Measurements from ENCODE around the gene MAOA.

MAOA gene

GRCh38 chrX:43785930-43786591 lies 130.0 kb downstream of the MAOA start:
- H3K4me3 ChIP-seq (ENCODE audit: low read depth, low read length) = no peak overlapping the region
- no peaks in the 10 kb centered on the region for H3K9me3 ChIP-seq (ENCODE audit: control insufficient read depth, insufficient read depth, low read depth, low read length)
- ChIA-PET CTCF (interaction anchor here (0.6 to 1.9 kb wide), 2 partner anchors 28 to 88 kb away, joined by 3 to 5 read pairs; no protein-coding TSS in a partner anchor), POLR2A (no interaction called here)
- no peaks in the 10 kb centered on the region for H3K4me1 ChIP-seq (ENCODE audit: control insufficient read depth, insufficient read depth, low read length)
- H3K27ac ChIP-seq (ENCODE audit: extremely low read depth, low read depth, low read length) = no peak overlapping the region
- no peaks in the 10 kb centered on the region for H3K36me3 ChIP-seq (ENCODE audit: control insufficient read depth in 2 of 2, insufficient read depth in 1 of 2, low read length in 2 of 2)
- TF ChIP-seq ZNF639 (tag by site-specific recombination; IDR thresholded peaks at IDR 0.05) (no peak), CTCF (tag by site-specific recombination; IDR thresholded peaks at IDR 0.05) (no peak), GLI2 (tag by site-specific recombination; IDR thresholded peaks at IDR 0.05; ENCODE audit: borderline replicate concordance, low read depth) (no peak)
